ENCODE data around the gene DDX5.
A peak's percentile ranks its signal among the peaks of the same experiment; 100 is the strongest.

Gene DDX5

GRCh38 chr17:64500862-64501765 lies 5.0 kb downstream of the DDX5 start:
- no peak overlapping the region for H3K4me3 ChIP-seq (replicated peaks; ENCODE audit: low read depth, low read length)
- DNase-seq (ENCODE audit: extremely low read depth, low read depth): no peak
- TF ChIP-seq, protein P1, sequence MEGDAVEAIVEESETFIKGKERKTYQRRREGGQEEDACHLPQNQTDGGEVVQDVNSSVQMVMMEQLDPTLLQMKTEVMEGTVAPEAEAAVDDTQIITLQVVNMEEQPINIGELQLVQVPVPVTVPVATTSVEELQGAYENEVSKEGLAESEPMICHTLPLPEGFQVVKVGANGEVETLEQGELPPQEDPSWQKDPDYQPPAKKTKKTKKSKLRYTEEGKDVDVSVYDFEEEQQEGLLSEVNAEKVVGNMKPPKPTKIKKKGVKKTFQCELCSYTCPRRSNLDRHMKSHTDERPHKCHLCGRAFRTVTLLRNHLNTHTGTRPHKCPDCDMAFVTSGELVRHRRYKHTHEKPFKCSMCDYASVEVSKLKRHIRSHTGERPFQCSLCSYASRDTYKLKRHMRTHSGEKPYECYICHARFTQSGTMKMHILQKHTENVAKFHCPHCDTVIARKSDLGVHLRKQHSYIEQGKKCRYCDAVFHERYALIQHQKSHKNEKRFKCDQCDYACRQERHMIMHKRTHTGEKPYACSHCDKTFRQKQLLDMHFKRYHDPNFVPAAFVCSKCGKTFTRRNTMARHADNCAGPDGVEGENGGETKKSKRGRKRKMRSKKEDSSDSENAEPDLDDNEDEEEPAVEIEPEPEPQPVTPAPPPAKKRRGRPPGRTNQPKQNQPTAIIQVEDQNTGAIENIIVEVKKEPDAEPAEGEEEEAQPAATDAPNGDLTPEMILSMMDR (IDR thresholded peaks at IDR 0.05; ENCODE audit: low read depth, low read length, missing control alignments): no peak

GRCh38 chr17:64500487-64500859 lies 5.6 kb downstream of the DDX5 start:
- H3K4me3 ChIP-seq (replicated peaks; ENCODE audit: low read depth, low read length): no peak overlapping the region
- TF ChIP-seq, protein P1 (IDR thresholded peaks at IDR 0.05; ENCODE audit: low read depth, low read length, missing control alignments): no peak
- DNase-seq (ENCODE audit: extremely low read depth, low read depth): no peak

GRCh38 chr17:64499805-64500486 lies 6.1 kb downstream of the DDX5 start:
- H3K4me3 ChIP-seq (replicated peaks; ENCODE audit: low read depth, low read length): no peak overlapping the region
- no peak for DNase-seq (ENCODE audit: extremely low read depth, low read depth)
- TF ChIP-seq, protein P1 (IDR thresholded peaks at IDR 0.05; ENCODE audit: low read depth, low read length, missing control alignments): no peak

- H3K4me3 ChIP-seq (replicated peaks; ENCODE audit: low read depth, low read length): no peak overlapping the region
- TF ChIP-seq, protein P1 (IDR thresholded peaks at IDR 0.05; ENCODE audit: low read depth, low read length, missing control alignments): no peak
- no peak for DNase-seq (ENCODE audit: extremely low read depth, low read depth)
These were observed 7.5 kb downstream of the DDX5 start for GRCh38 chr17:64498308-64499203.

DNA sequence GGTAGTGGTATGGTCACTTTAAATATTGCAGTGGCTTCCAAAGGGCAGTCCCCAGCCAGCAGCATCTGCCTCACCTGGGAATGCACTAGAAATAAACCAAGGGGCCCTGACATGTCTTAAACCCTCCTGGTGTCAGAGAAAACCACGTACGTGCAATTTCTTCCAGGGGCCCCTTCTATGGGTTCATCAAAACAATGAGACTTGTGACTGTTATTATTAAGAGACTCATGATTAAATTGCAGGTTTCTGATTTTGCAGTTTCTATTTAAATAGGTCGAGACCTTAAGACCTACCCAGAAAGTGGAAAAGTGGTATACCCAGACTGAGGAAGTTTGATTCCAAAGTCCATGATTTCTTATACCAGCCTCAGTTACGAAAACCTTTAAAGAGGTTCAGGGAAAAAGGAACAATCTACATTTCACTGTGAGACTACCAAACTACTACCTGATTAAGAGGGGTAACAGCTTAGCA lies 8.5 kb downstream of the DDX5 start:
- no peak for DNase-seq (ENCODE audit: extremely low read depth, low read depth)
- peak overlapping the region; percentile 51 for H3K4me3 ChIP-seq (replicated peaks; ENCODE audit: low read depth, low read length)
- TF ChIP-seq, protein P1 (IDR thresholded peaks at IDR 0.05; ENCODE audit: low read depth, low read length, missing control alignments): no peak
